NCI-H524 treated with DMSO at 0.1 percent for 48 hours (cell line): Measurements from ENCODE around the gene GRIK3.
"Not testable (repeated sequence)": the region's sequence is repeated elsewhere in the genome, so short reads cannot be mapped to it uniquely, and the experiment has no call there.

ENCODE experiments used
- DNase-seq: peaks from one replicate; lab custom pipeline; 2025; lab: John Stamatoyannopoulos, UW

Gene GRIK3

GRCh38 chr1:36909359-36909758, 125.0 kb downstream of the GRIK3 start:
- DNase-seq: not testable (repeated sequence)

- DNase-seq: no peak
Measured at GRCh38 chr1:36908096-36908495, 126.2 kb downstream of the GRIK3 start.

DNA sequence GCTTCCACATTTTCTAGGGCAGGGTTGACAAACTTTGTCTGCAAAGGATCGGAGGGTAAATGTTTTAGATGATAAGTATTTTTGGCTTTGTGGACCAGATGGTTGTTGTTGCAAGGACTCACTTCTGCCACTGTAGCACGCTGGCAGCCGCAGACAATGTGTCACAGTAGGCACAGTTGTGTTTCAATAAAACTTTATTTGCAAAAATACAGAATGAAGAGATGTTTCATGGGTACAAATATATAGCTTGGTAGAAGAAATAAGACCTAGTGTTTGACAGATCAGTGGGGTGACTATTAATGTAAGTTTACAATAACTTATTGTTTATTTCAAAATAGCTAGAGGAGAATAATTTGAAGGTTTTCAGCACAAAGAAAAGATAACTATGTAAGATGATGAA, 127.8 kb downstream of the GRIK3 start:
- DNase-seq: no peak

GRCh38 chr1:36905941-36906340, 128.4 kb downstream of the GRIK3 start:
- DNase-seq: no peak

DNA sequence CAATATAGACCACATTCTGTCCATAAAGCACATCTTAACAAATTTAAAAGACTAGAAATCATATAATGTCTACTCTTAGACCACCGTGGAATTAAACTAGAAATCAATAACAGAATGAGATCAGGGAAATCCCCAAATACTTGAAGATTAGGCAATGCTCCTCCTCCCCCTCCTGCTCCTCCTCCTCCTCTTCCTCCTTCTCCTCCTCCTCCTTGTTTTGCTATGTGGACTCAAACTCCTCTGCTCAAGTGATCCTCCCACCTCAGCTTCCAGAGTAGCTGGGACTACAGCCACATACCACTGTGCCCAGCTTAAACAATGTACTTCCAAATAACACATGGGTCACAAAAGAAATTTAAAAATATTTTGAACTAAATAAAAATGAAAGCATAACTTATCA, 134.2 kb downstream of the GRIK3 start:
- no peak for DNase-seq

DNA sequence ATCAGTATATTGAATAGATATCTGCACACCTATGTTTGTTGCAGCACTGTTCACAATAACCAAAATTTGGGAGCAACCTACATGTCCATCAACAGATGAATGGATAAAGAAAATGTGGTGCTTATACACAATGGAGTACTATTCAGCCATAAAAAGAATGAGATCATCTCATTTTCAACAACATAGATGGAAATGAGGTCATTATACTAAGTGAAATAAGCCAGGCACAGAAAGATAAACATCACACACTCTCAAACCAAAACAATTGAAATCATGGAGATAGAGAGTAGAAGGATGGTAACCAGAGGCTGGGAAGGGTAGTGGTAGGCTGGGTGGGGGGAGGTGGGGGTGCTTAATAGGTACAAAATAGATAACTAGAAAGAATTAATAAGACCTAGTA, 136.5 kb downstream of the GRIK3 start:
- DNase-seq: not testable (repeated sequence)

DNA sequence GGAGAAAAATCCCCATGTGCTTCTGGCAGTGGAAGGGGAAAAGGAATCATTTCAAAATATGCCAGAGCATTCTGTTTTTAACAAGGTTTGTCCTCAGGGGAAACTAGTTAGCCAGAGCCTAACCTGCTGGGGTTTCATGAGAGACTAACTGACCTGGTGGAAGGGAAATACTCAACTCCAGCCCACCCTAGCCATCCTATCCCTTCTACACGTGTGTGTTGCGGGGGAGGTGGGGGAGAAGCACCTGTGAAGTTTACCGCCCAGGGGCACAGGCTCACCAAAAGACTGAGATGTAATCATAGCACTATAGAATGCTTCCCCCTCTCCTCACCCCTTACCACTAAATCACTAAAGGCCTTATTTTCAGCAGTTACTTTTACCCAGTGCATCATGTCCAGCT, 139.5 kb downstream of the GRIK3 start:
- no peak for DNase-seq

DNA sequence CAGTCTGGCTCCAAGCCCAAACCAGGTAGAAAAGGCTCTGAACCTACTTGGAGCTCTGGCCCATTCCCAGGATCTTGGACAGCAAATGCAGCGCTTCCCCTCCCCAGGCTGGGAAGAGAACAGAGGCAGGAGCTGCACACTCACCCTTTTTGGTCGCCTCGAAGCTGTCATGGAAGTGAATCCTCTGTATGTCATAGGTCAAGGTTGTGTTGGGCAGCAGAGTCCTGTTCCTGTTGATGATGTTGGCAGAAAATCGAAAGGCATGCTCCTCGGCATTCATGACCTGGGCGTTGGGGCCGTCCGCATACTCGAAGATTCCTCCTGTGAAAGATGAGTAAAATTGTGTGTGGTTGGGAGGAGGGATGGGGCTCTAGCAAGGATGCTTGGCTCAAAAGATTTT, 143.5 kb downstream of the GRIK3 start:
- DNase-seq: no peak

- DNase-seq: no peak
Measured at GRCh38 chr1:36889478-36890226, 144.7 kb downstream of the GRIK3 start.

DNA sequence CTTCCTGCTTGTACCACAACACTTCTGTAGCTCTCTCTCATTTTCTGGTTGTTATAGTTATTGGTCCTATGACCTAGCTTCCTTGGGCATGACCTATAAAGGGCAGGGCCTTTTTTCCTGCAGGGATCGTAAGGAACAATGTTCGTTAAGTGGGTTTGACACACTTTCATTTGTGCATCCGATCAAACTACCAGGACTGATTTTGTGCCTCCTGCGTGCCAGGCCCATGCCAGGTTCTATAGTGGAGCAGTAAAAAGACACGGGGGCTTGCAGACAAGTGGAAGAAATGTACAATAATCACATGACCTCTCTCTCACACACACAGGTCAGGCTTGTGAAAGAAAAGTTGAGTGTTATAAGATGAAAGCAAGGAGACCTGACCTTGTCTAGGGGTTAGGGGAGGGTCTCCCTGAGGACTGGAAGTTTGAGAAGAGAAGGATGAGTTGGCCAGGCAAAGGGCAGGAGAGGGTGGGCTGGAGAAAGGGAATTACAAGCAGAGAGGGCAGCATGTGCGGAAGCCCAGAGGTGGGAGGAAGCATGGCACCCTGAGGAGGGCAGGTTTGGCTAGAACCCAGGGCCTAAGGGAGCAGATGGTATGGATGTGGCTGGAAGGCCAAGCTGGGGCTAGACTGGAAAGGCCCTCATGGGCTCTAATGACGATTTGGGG, 145.4 kb downstream of the GRIK3 start:
- no peak for DNase-seq

DNA sequence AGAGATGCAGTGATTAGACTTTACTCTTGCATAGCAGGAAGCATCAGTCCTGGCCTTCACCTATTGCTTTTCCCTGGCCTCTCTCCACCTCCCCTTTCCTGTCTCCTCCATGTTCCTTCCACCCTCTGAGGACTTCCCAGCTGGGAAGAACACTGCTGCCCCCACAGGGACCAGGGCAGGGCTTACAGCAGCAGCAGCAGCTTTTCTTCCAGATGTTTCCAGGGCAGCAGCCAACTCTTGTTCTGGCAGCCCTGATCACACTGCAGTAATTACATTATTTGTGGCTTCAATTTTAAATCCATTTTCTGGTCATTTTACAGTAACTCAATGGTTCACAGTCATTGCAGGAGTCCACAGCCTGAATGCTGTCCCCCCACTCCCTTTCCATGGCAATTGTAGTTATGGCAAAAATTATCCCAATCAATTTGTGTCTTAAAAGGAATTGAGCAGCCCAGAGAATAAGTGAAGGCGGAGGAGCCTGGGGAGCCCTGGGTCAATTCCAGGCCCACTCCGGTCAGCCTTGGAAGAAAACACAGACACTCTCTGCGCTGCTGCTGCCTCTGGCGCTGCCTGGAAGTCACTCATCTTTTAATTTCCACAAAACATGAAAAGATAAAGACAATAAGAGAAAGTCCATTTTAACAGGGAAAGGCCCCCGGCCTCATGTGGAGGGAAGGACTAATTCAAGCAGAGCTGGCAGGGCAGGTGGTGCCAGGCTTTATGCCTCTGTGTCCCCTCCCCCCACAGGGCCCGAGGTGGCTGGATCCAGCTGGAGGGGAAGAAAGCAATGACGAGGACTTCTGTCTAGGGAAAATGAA, 148.6 kb downstream of the GRIK3 start:
- no peak for DNase-seq

DNA sequence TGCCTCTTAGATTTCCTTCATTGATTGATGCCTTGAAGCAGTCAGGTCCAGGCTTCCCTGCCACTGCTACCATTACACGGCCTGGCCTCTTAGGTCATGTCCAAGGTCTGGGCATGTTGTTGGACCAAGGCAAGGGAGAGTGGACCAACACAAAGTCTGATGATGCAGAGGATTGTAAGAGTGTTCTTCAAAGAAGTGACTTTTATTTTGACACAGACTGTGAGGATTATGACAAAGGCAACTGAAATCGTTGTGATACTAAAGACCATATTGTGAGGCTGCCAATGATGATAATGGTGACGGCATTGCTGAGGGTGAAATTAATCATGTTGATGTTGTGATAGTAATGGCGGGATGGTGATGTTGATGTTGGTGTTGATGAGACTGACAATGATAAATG, 149.5 kb downstream of the GRIK3 start:
- no peak for DNase-seq

DNA sequence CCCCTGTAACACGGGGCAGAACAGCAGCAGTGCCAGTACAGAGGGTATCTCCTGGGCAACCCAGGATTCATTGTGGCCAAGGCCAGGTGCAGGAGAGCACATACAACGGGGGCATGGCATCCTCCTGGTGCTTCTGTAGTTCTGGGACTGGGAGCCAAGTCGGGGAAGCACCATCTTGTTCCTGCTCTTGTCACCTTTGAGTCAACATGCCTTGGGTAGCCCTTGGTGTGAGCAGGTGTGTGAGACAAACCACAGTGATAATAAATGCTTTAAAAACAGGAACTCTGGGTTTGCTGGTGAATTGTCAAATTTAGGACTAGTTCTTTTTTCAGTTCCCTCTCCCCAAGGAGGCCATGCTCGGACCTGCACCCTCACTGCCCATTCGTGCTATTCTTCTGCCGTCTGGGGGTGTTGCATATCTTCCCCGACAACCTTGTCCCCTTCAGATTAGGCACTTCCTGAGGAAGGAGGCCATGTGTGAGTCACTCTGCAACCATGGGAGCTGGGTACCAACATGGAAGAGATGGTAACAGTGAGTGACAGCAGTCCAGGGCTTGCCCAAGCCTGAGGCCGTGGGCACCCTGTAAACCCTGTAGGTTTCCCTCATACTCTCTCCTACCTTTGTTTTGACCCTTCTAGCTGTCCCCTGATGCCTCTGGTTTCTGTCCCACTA, 150.2 kb downstream of the GRIK3 start:
- DNase-seq: no peak

GRCh38 chr1:36883315-36883949, 150.9 kb downstream of the GRIK3 start:
- no peak for DNase-seq

DNA sequence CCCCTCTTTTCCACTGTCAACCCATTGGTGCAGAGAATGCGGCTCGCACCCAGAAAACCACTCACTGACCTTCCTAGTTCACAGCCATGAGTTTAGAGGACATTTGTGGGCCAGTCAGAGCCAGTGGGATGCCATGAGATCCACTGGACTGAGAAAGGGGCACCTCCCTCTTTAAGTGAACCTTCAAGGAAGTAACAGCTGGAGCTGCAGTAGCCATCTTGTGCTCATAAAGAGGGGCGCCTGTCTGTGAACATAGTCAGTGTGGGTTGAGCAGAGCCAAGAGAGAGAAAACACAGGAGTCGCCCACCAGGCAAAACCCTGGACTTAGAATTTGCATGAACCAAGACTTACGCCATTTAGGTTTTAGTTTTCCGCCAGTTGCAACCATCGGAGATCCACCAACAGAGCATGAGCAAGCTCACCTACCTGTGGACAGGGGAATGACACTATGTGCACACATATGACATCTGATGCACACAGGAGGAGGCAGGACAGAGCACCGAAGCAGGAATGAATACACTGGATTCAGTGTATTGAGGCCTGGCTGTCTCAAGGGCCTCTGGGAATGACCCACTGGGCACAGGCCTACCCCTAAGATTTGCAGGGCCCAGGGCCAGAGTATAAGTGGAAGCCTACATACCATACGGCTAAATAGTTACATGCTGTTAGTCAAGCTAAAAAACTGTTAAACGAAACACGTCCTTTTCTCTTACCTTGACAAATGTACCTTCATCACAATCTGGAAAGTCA, 151.6 kb downstream of the GRIK3 start:
- no peak for DNase-seq

DNA sequence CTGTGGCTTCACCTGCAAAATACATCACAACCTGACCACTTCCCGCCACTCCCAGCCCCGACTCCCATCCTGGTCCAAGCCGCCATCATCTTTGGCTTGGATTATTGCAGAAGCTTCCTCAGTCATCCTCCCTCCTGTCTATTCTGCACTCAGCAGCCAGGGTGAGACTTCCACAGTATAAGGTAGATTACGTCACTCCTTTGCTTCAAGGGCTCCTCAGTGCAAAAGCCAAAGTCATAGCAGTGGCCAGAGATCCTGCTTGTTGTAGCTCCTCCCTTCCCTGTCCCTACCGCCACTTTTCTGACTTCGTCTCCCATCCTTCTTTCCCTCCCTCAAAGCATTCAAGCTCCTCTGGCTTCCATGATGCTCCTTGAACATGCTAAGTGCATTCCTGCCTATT, 152.8 kb downstream of the GRIK3 start:
- DNase-seq: no peak

GRCh38 chr1:36881068-36881405, 153.3 kb downstream of the GRIK3 start:
- no peak for DNase-seq

DNA sequence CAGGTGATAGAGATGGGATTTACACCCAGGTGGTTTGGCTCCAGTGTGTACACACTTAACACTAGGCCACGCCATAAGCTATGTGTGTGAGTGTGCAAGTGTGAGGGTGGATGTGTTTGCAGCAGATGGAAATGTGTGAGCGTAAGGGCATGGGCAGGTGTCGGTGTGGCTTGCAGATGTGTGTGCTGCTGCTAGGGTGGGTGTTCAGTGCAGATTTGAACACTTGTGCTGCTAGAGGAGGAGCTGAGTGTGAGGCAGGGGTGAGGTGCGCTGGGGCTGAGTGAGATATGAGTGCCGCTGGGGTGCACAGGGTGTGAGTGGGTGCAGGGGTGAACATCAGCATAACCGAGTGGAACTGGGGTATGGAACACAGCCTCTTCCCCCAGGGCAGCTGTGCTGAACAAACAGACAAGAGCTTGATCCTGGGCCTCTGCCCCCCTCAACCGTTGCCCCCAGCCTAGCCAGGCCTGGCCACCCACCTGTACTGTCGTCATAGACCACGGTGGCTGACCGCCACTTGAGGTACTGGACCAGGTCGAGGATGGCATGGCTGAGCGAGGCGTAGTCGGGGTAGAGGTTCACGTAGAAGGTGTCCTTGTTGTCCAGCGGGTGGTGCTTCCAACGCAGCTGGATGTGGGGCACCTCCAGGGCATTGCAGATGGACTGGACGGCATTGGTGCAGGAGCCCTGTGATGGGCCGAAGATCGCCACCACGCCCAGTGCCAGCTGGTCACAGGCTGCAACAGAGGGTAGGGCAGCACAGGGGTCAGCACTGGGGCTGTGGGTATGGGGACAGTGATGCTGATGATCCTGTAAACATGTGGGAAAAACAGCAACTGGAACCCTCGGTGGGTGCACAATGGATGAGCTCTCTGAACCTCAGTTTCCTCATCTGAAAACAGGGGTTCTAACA, 153.9 kb downstream of the GRIK3 start:
- no peak for DNase-seq

GRCh38 chr1:36879613-36880012, 154.7 kb downstream of the GRIK3 start:
- no peak for DNase-seq

- no peak for DNase-seq
Measured at GRCh38 chr1:36876990-36877389, 157.3 kb downstream of the GRIK3 start.
